Esophagus squamous epithelium (tissue), 4 donors: ENCODE measurements around the gene GINS1.

Experiments
- POLR2A ChIP-seq, 4 donors: fragments of 450-650 bp; IDR thresholded peaks; one replicate each; pipeline ENCODE4 v1.6.1; 2017; ENCODE audit warnings: antibody characterized with exemption in 4 of 4, mild to moderate bottlenecking in 4 of 4, moderate library complexity in 3 of 4
- TF ChIP-seq, protein P1 (sequence below), 6 experiments: fragments of 450-650 bp in 4 of 6; fragments of 200-600 bp in 2 of 6; sonication (generic) in 2 of 6; IDR thresholded peaks; one replicate each; pipeline ENCODE4 v1.5.1; 2016 to 2019; ENCODE audit warnings: antibody characterized with exemption in 6 of 6, mild to moderate bottlenecking in 4 of 6, moderate library complexity in 4 of 6

DNA sequence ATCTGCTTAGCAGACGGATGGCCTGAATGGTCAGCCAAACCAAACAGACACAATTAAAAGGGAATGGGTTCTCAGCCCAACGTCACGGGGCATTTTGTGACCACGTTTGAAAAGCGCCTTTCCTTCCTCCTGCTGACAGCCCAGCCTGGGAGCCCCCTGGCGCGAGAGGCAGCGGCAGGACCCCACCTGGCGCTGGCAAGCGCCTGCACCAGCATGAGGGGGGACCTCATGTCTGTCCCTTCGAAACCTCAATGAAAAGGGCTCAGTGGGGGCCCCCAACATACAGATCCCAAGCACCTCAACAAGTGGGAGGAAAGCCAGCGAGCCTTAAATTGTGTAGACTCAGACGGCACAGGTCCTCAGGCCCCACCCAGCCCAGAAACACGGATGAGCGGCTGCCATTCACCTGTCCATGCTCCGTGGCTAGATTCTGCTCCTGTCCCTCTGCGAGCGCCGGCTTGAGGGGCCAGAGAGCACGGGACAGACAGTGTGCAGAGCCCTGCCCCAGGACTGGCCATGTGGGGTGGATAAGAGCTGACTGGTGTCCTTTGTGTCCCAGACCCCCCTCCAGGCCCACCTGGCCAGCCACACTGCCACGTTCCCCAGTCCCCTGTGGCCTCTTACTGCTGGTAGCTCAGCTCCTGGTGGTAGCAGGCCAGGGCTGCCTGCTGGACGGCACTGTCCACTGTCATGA, 90.3 kb downstream of the GINS1 start:
- TF ChIP-seq, protein P1, sequence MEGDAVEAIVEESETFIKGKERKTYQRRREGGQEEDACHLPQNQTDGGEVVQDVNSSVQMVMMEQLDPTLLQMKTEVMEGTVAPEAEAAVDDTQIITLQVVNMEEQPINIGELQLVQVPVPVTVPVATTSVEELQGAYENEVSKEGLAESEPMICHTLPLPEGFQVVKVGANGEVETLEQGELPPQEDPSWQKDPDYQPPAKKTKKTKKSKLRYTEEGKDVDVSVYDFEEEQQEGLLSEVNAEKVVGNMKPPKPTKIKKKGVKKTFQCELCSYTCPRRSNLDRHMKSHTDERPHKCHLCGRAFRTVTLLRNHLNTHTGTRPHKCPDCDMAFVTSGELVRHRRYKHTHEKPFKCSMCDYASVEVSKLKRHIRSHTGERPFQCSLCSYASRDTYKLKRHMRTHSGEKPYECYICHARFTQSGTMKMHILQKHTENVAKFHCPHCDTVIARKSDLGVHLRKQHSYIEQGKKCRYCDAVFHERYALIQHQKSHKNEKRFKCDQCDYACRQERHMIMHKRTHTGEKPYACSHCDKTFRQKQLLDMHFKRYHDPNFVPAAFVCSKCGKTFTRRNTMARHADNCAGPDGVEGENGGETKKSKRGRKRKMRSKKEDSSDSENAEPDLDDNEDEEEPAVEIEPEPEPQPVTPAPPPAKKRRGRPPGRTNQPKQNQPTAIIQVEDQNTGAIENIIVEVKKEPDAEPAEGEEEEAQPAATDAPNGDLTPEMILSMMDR (IDR thresholded peaks at IDR 0.05), result no peak
- TF ChIP-seq POLR2A (IDR thresholded peaks at IDR 0.05), result no peak
